ENCODE data around the gene UQCC3.
"Not testable (repeated sequence)": the region's sequence is repeated elsewhere in the genome, so short reads cannot be mapped to it uniquely, and the experiment has no call there.

Gene UQCC3

GRCh38 chr11:62652161-62653006, 19.1 kb upstream of the UQCC3 start:
- Mint-ChIP-seq H3K27ac (peak overlapping the region; percentile 89), H3K9me3 (no peaks in the 10 kb centered on the region), H3K36me3 (peaks cover 5% of the 10 kb centered on the region), H3K4me3 (peak overlapping the region; percentile 98), H3K27me3 (no peaks in the 10 kb centered on the region), H3K4me1 (peaks cover 40% of the 10 kb centered on the region)
- ATAC-seq, result no peak

- no peak for ATAC-seq
- H3K4me3 Mint-ChIP-seq, result peak overlapping the region; percentile 50
- H3K9me3 Mint-ChIP-seq, result no peaks in the 10 kb centered on the region
- H3K4me1 Mint-ChIP-seq, result peaks cover 36% of the 10 kb centered on the region
- peak overlapping the region; percentile 52 for H3K27ac Mint-ChIP-seq
- peaks cover under 1% of the 10 kb centered on the region for H3K36me3 Mint-ChIP-seq
- no peaks in the 10 kb centered on the region for H3K27me3 Mint-ChIP-seq
Measured at GRCh38 chr11:62654297-62654696, 17.2 kb upstream of the UQCC3 start.

- Mint-ChIP-seq H3K36me3 (no peaks in the 10 kb centered on the region), H3K27ac (no peak overlapping the region), H3K4me3 (no peak overlapping the region), H3K4me1 (peaks cover 21% of the 10 kb centered on the region), H3K27me3 (no peaks in the 10 kb centered on the region), H3K9me3 (no peaks in the 10 kb centered on the region)
- ATAC-seq, result no peak
Measured at GRCh38 chr11:62656796-62657429, 14.6 kb upstream of the UQCC3 start.

- Mint-ChIP-seq H3K27ac (peak overlapping the region; percentile 89), H3K4me3 (peak overlapping the region; percentile 98), H3K4me1 (peaks cover 40% of the 10 kb centered on the region), H3K9me3 (no peaks in the 10 kb centered on the region), H3K27me3 (no peaks in the 10 kb centered on the region), H3K36me3 (peaks cover 42% of the 10 kb centered on the region)
- peak; percentile 66 for ATAC-seq
Measured at GRCh38 chr11:62664405-62665074, 6.9 kb upstream of the UQCC3 start.

GRCh38 chr11:62665075-62665598, 6.3 kb upstream of the UQCC3 start, which contains the start of the genes C11orf98 and CSKMT:
Gene C11orf98 (minus strand): TSS chr11:62665210. CDS start chr11:62665169, 41 bp downstream.
Gene CSKMT (plus strand): TSS chr11:62665312. CDS start chr11:62665880, 568 bp downstream.
- H3K27ac Mint-ChIP-seq, result peak within 1 kb of the TSS; percentile 89
- H3K4me1 Mint-ChIP-seq, result peaks cover 46% of the 10 kb centered on the region

GRCh38 chr11:62665599-62666258, 5.7 kb upstream of the UQCC3 start:
- H3K4me3 Mint-ChIP-seq, result peak overlapping the region; percentile 98
- no peaks in the 10 kb centered on the region for H3K9me3 Mint-ChIP-seq
- peak; percentile 62 for ATAC-seq
- peaks cover 44% of the 10 kb centered on the region for H3K36me3 Mint-ChIP-seq
- H3K4me1 Mint-ChIP-seq, result peaks cover 50% of the 10 kb centered on the region
- H3K27me3 Mint-ChIP-seq, result no peaks in the 10 kb centered on the region
- H3K27ac Mint-ChIP-seq, result peak overlapping the region; percentile 89

More at GRCh38 chr11:62665075-62665598, 6.3 kb upstream of the UQCC3 start, which contains the start of the genes C11orf98 and CSKMT:
- H3K9me3 Mint-ChIP-seq, result no peaks in the 10 kb centered on the region
- H3K4me3 Mint-ChIP-seq, result peak within 1 kb of the TSS; percentile 98
- peak; percentile 98 for ATAC-seq
- no peaks in the 10 kb centered on the region for H3K27me3 Mint-ChIP-seq
- H3K36me3 Mint-ChIP-seq, result peaks cover 44% of the 10 kb centered on the region

GRCh38 chr11:62666259-62666926, 5.1 kb upstream of the UQCC3 start:
- Mint-ChIP-seq H3K4me1 (peaks cover 54% of the 10 kb centered on the region), H3K27ac (peak overlapping the region; percentile 89), H3K4me3 (peak overlapping the region; percentile 98), H3K36me3 (peaks cover 44% of the 10 kb centered on the region), H3K9me3 (no peaks in the 10 kb centered on the region), H3K27me3 (no peaks in the 10 kb centered on the region)
- ATAC-seq, result no peak

- H3K9me3 Mint-ChIP-seq, result no peaks in the 10 kb centered on the region
- H3K4me1 Mint-ChIP-seq, result peaks cover 56% of the 10 kb centered on the region
- H3K4me3 Mint-ChIP-seq, result peak overlapping the region; percentile 98
- ATAC-seq, result no peak
- H3K27me3 Mint-ChIP-seq, result no peaks in the 10 kb centered on the region
- H3K27ac Mint-ChIP-seq, result peak overlapping the region; percentile 89
- H3K36me3 Mint-ChIP-seq, result peaks cover 41% of the 10 kb centered on the region
Measured at GRCh38 chr11:62667460-62667859, 4.0 kb upstream of the UQCC3 start.

GRCh38 chr11:62669420-62670161, 1.9 kb upstream of the UQCC3 start:
- H3K4me1 Mint-ChIP-seq, result peaks cover 54% of the 10 kb centered on the region
- no peaks in the 10 kb centered on the region for H3K27me3 Mint-ChIP-seq
- peaks cover 33% of the 10 kb centered on the region for H3K36me3 Mint-ChIP-seq
- ATAC-seq, result no peak
- no peak overlapping the region for H3K27ac Mint-ChIP-seq
- H3K9me3 Mint-ChIP-seq, result no peaks in the 10 kb centered on the region
- peak overlapping the region; percentile 42 for H3K4me3 Mint-ChIP-seq

- peaks cover 59% of the 10 kb centered on the region for H3K4me1 Mint-ChIP-seq
- no peaks in the 10 kb centered on the region for H3K27me3 Mint-ChIP-seq
- peaks cover 28% of the 10 kb centered on the region for H3K36me3 Mint-ChIP-seq
- H3K4me3 Mint-ChIP-seq, result peak overlapping the region; percentile 98
- peak overlapping the region; percentile 94 for H3K27ac Mint-ChIP-seq
- peak; percentile 6 for ATAC-seq
- H3K9me3 Mint-ChIP-seq, result no peaks in the 10 kb centered on the region
Measured at GRCh38 chr11:62671236-62671607, 251 bp upstream of the UQCC3 start.

GRCh38 chr11:62673196-62673525, 1.7 kb downstream of the UQCC3 start:
- Mint-ChIP-seq H3K27me3 (no peaks in the 10 kb centered on the region), H3K4me3 (peak overlapping the region; percentile 98), H3K27ac (no peak overlapping the region), H3K36me3 (peaks cover 34% of the 10 kb centered on the region), H3K9me3 (no peaks in the 10 kb centered on the region), H3K4me1 (peaks cover 63% of the 10 kb centered on the region)
- ATAC-seq, result no peak

GRCh38 chr11:62675415-62675814, 3.9 kb downstream of the UQCC3 start:
- not testable (repeated sequence) for H3K9me3 Mint-ChIP-seq, H3K27me3 Mint-ChIP-seq, ATAC-seq, H3K4me3 Mint-ChIP-seq, H3K27ac Mint-ChIP-seq
- Mint-ChIP-seq H3K36me3 (peaks cover 29% of the 10 kb centered on the region), H3K4me1 (peaks cover 57% of the 10 kb centered on the region)

GRCh38 chr11:62676698-62677097, 5.2 kb downstream of the UQCC3 start:
- H3K4me3 Mint-ChIP-seq, result peak overlapping the region; percentile 25
- H3K27ac Mint-ChIP-seq, result peak overlapping the region; percentile 55
- H3K27me3 Mint-ChIP-seq, result no peaks in the 10 kb centered on the region
- peaks cover 56% of the 10 kb centered on the region for H3K4me1 Mint-ChIP-seq
- H3K36me3 Mint-ChIP-seq, result peaks cover 29% of the 10 kb centered on the region
- H3K9me3 Mint-ChIP-seq, result no peaks in the 10 kb centered on the region
- no peak for ATAC-seq

GRCh38 chr11:62677156-62677555, 5.7 kb downstream of the UQCC3 start:
- H3K36me3 Mint-ChIP-seq, result peaks cover 29% of the 10 kb centered on the region
- H3K4me1 Mint-ChIP-seq, result peaks cover 56% of the 10 kb centered on the region

More at GRCh38 chr11:62677156-62677555, 5.7 kb downstream of the UQCC3 start:
- Mint-ChIP-seq H3K9me3 (no peaks in the 10 kb centered on the region), H3K27me3 (no peaks in the 10 kb centered on the region), H3K4me3 (peak overlapping the region; percentile 25), H3K27ac (peak overlapping the region; percentile 55)
- no peak for ATAC-seq

Measured in stimulated activated memory B cell treated with anti-CD40 and anti-IgM and Interleukin-4, amounts not matched to agents 10 μg/mL and 1 μg/mL and 100 μg/mL, for 72 hours (primary cell).